Fibroblast of lung (primary cell): Measurements from ENCODE around the gene TEC. TPM values are rescaled to one million over a fixed set of nuclear protein-coding genes. Genes with fewer than 3 reads are reported as not detected.
A peak's percentile ranks its signal among the peaks of the same experiment; 100 is the strongest.

Experiments
- DNase-seq, 2 donors: peaks; one replicate each; pipeline versions ENCODE4 v3.0.0 to v3.0.0-alpha.2; 2010; ENCODE audit warnings: low read depth in 2 of 2
- H2AFZ ChIP-seq: 2 replicates; pipeline ENCODE4 v1.5.1; 2012; ENCODE audit warnings: low read length, control low read depth, inconsistent platforms
- H3K27ac ChIP-seq: 2 replicates; pipeline ENCODE4 v1.5.1; 2011; ENCODE audit warnings: low read length, control low read depth; ENCODE audit not compliant: insufficient read depth
- H3K27me3 ChIP-seq: 2 replicates; pipeline ENCODE4 v1.5.1; 2011; ENCODE audit warnings: mild to moderate bottlenecking, low read length; ENCODE audit not compliant: control insufficient read depth, insufficient read depth
- H3K36me3 ChIP-seq: 2 replicates; pipeline ENCODE4 v1.5.1; 2011; ENCODE audit warnings: low read length; ENCODE audit not compliant: control insufficient read depth, insufficient read depth
- H3K4me1 ChIP-seq: 2 replicates; pipeline ENCODE4 v1.5.1; 2011; ENCODE audit warnings: low read length; ENCODE audit not compliant: control insufficient read depth, insufficient read depth; ENCODE audit errors: extremely low read depth
- H3K4me2 ChIP-seq: 2 replicates; pipeline ENCODE4 v1.5.1; 2011; ENCODE audit warnings: low read length, control low read depth; ENCODE audit not compliant: insufficient read depth; ENCODE audit errors: extremely low read depth
- H3K4me3 ChIP-seq, 4 experiments: fragments of 200-600 bp in 1 of 4; sonication (generic) in 1 of 4; replicated peaks in 1 of 4; 2 replicates each; pipeline ENCODE4 v1.5.1; 2011 to 2016; ENCODE audit warnings: low read length in 4 of 4, low read depth in 3 of 4, mild to moderate bottlenecking in 3 of 4, control low read depth in 2 of 4, inconsistent platforms in 1 of 4, mixed read lengths in 1 of 4; ENCODE audit not compliant: insufficient read depth in 1 of 4; ENCODE audit errors: control extremely low read depth in 1 of 4
- H3K79me2 ChIP-seq: 2 replicates; pipeline ENCODE4 v1.5.1; 2012; ENCODE audit warnings: mild to moderate bottlenecking, low read length, inconsistent platforms; ENCODE audit not compliant: control insufficient read depth, insufficient read depth
- H3K9ac ChIP-seq: 2 replicates; pipeline ENCODE4 v1.5.1; 2011; ENCODE audit warnings: mild to moderate bottlenecking, low read length, control low read depth; ENCODE audit not compliant: insufficient read depth
- H3K9me3 ChIP-seq: 2 replicates; pipeline ENCODE4 v1.5.1; 2012; ENCODE audit warnings: low read depth, low read length; ENCODE audit not compliant: control insufficient read depth, insufficient read depth
- H4K20me1 ChIP-seq: 2 replicates; pipeline ENCODE4 v1.5.1; 2011; ENCODE audit warnings: low read length; ENCODE audit not compliant: control insufficient read depth, insufficient read depth; ENCODE audit errors: extremely low read depth
- EZH2 ChIP-seq: IDR thresholded peaks from 2 replicates; pipeline ENCODE4 v1.5.1; 2012; ENCODE audit warnings: low read length, control low read depth, mild to moderate bottlenecking; ENCODE audit errors: missing control alignments
- polyA plus RNA-seq, 2 donors: library from polyadenylated mRNA; depleted of rRNA in 1 of 2; stranded (reverse) in 1 of 2; unstranded in 1 of 2; fragments of >200 nt; gene quantifications; 2 replicates each; pipeline ENCODE4 v1.2.1, GENCODE V29; 2011 to 2012; ENCODE audit warnings: missing spikeins in 1 of 2
- total RNA-seq: library from RNA; depleted of rRNA; stranded (reverse); fragments of >200 nt; gene quantifications from 2 replicates; pipeline ENCODE4 v1.2.1, GENCODE V29; 2014
- TF ChIP-seq, protein P1 (sequence below), 2 donors: IDR thresholded peaks in 1 of 2; conservative IDR thresholded peaks in 1 of 2; 1 replicate in 1 of 2; 2 replicates in 1 of 2; pipeline ENCODE4 v1.5.1; 2011 to 2012; ENCODE audit warnings: low read length in 2 of 2, control low read depth in 1 of 2, inconsistent platforms in 1 of 2, low read depth in 1 of 2, mild to moderate bottlenecking in 1 of 2

Gene TEC
- total and polyA plus RNA-seq, 2 donors (not counting 1 experiment from before 2014, with no cell fraction given) = 0.79 to 5.3 TPM

DNA sequence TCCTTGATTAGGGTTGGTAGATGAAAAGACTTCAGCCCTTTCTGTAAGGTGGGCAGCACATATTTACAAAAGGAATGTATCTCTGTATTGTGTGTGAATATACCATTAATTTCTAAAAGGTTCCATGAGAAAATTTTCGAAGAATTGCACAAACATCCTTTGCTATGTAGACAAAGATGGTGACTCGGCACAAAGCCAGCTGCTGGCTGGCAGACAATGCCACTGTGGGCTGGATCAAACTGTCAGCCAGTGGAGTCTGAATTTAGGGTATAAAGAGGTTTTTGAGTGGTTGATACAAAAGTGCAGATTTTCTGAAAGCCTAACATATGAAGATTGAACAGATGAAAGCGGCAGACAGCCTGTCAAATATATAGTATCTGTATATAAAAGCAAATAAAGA is 129.9 kb downstream of the TEC start:
- Histone ChIP-seq H3K27ac (no peak overlapping the region), H3K9me3 (no peaks in the 10 kb centered on the region), H3K4me3 (no peak overlapping the region), H4K20me1 (no peaks in the 10 kb centered on the region), H2AFZ (no peak overlapping the region), H3K4me1 (no peaks in the 10 kb centered on the region), H3K36me3 (no peaks in the 10 kb centered on the region), H3K27me3 (no peaks in the 10 kb centered on the region), H3K79me2 (no peaks in the 10 kb centered on the region), H3K4me2 (no peak overlapping the region), H3K9ac (no peak overlapping the region)
- TF ChIP-seq EZH2 = no peak
- TF ChIP-seq, protein P1, sequence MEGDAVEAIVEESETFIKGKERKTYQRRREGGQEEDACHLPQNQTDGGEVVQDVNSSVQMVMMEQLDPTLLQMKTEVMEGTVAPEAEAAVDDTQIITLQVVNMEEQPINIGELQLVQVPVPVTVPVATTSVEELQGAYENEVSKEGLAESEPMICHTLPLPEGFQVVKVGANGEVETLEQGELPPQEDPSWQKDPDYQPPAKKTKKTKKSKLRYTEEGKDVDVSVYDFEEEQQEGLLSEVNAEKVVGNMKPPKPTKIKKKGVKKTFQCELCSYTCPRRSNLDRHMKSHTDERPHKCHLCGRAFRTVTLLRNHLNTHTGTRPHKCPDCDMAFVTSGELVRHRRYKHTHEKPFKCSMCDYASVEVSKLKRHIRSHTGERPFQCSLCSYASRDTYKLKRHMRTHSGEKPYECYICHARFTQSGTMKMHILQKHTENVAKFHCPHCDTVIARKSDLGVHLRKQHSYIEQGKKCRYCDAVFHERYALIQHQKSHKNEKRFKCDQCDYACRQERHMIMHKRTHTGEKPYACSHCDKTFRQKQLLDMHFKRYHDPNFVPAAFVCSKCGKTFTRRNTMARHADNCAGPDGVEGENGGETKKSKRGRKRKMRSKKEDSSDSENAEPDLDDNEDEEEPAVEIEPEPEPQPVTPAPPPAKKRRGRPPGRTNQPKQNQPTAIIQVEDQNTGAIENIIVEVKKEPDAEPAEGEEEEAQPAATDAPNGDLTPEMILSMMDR (conservative IDR thresholded peaks at IDR 0.05 in 1 of 2, IDR thresholded peaks at IDR 0.05 in 1 of 2; ENCODE audit: low read depth in 1 of 2, low read length in 2 of 2) = no peak
- DNase-seq = peak in 1 of 2 donors; percentile 11

DNA sequence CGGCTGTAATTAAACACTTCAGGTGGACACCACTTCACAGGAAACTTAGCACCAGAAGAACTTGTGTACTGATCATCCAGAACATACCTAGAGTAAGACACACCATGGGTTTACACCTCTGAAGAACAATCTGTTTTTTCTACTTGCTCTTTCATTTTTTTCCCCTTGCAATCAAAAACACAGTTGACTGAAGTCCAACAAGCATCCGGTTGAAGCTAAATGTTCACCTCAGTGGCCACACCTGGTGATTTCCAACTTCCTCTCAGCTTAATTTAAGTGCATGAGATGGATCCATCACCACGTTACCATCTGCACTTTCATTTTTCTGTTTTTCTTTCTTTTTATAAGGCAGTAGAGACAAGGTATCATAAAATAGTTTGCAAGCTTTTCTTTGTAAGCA is 130.7 kb downstream of the TEC start:
- Histone ChIP-seq H3K9ac (no peak overlapping the region), H4K20me1 (no peaks in the 10 kb centered on the region), H3K36me3 (no peaks in the 10 kb centered on the region), H3K4me2 (no peak overlapping the region), H2AFZ (no peak overlapping the region), H3K4me3 (no peak overlapping the region), H3K27me3 (no peaks in the 10 kb centered on the region), H3K79me2 (no peaks in the 10 kb centered on the region), H3K27ac (no peak overlapping the region), H3K4me1 (no peaks in the 10 kb centered on the region), H3K9me3 (no peaks in the 10 kb centered on the region)
- DNase-seq = no peak
- no peak for TF ChIP-seq EZH2
- TF ChIP-seq, protein P1 (conservative IDR thresholded peaks at IDR 0.05 in 1 of 2, IDR thresholded peaks at IDR 0.05 in 1 of 2; ENCODE audit: low read depth in 1 of 2, low read length in 2 of 2) = no peak

DNA sequence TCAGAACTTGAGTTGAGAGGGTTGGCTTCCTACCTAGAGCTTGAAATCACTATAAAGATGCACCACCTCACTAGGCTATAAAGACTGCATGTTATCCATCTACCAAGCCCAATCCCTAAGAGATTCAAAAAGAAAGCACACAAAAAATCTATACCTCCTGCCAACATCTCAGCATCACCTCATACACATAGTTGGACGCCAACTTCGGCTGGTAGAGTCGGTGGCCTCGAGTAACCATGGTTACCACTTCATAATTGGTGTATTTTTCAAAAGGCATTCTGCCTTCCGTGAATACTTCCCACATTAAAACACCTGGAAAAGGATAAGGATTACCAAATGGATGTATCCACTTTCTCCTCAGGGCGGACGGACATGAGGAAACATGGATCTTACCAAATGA is 131.1 kb downstream of the TEC start:
- H3K4me1 ChIP-seq = no peaks in the 10 kb centered on the region
- H3K36me3 ChIP-seq = no peaks in the 10 kb centered on the region
- H2AFZ ChIP-seq = no peak overlapping the region
- no peaks in the 10 kb centered on the region for H3K9me3 ChIP-seq
- no peak overlapping the region for H3K27ac ChIP-seq
- H3K4me3 ChIP-seq = no peak overlapping the region
- H3K27me3 ChIP-seq = no peaks in the 10 kb centered on the region
- H3K79me2 ChIP-seq = no peaks in the 10 kb centered on the region
- no peak for DNase-seq
- TF ChIP-seq, protein P1 (conservative IDR thresholded peaks at IDR 0.05 in 1 of 2, IDR thresholded peaks at IDR 0.05 in 1 of 2; ENCODE audit: low read depth in 1 of 2, low read length in 2 of 2) = no peak
- no peak for TF ChIP-seq EZH2
- no peak overlapping the region for H3K9ac ChIP-seq
- no peak overlapping the region for H3K4me2 ChIP-seq
- no peaks in the 10 kb centered on the region for H4K20me1 ChIP-seq
